Neural cell (in vitro differentiated cells): ENCODE data around the gene CTNNA2.

Source experiments
- CTCF ChIP-seq: fragments of 450-650 bp; IDR thresholded peaks from 2 replicates; pipeline ENCODE4 v1.5.1; 2014; ENCODE audit warnings: antibody characterized with exemption, mild to moderate bottlenecking, moderate library complexity; ENCODE audit not compliant: poor library complexity, severe bottlenecking
- EP300 ChIP-seq: fragments of 450-650 bp; conservative IDR thresholded peaks from 2 replicates; pipeline ENCODE4 v1.6.1; 2014; ENCODE audit warnings: antibody characterized with exemption, mild to moderate bottlenecking, moderate library complexity; ENCODE audit not compliant: poor library complexity, severe bottlenecking
- EZH2 ChIP-seq: fragments of 200-600, 300-800 bp; shearing (Covaris generic), sonication (generic); IDR thresholded peaks from 2 replicates; pipeline ENCODE4 v1.6.1; 2014; ENCODE audit warnings: antibody characterized with exemption, low read length, borderline replicate concordance, mild to moderate bottlenecking; ENCODE audit not compliant: insufficient read depth, poor library complexity, severe bottlenecking
- MXI1 ChIP-seq: fragments of 450-650 bp; conservative IDR thresholded peaks from 2 replicates; pipeline ENCODE4 v1.6.1; 2014; ENCODE audit warnings: antibody characterized with exemption, mild to moderate bottlenecking; ENCODE audit not compliant: poor library complexity, severe bottlenecking
- POLR2AphosphoS5 ChIP-seq: IDR thresholded peaks from 2 replicates; pipeline ENCODE4 v1.6.1; 2012
- REST ChIP-seq: IDR thresholded peaks from 2 replicates; pipeline ENCODE4 v1.6.1; 2012; ENCODE audit warnings: borderline replicate concordance
- TAF1 ChIP-seq: IDR thresholded peaks from 2 replicates; pipeline ENCODE4 v1.6.1; 2012; ENCODE audit warnings: low read depth

- TF ChIP-seq MXI1 (no peak), CTCF (no peak), EZH2 (no peak), EP300 (no peak), REST (no peak), POLR2AphosphoS5 (no peak), TAF1 (no peak)
Measured at GRCh38 chr2:80461505-80462197, 948.8 kb downstream of the CTNNA2 start.
